Spinal cord (tissue), 10 donors: ENCODE results near the gene ICAM1. TPM values are rescaled to one million over a fixed set of nuclear protein-coding genes. Genes with fewer than 3 reads are reported as not detected.
A peak's percentile ranks its signal among the peaks of the same experiment; 100 is the strongest.

Experiments used
- DNase-seq, 6 donors: peaks; one replicate each; pipeline versions ENCODE4 v3.0.0 to v3.0.0-alpha.2; 2013 to 2015; ENCODE audit warnings: low spot score in 6 of 6, low read depth in 4 of 6
- H3K27ac ChIP-seq: one replicate; pipeline ENCODE4 v1.5.1; 2013; ENCODE audit warnings: low read depth, low read length, control low read depth
- H3K27me3 ChIP-seq: one replicate; pipeline ENCODE4 v1.6.1; 2013; ENCODE audit warnings: low read length; ENCODE audit not compliant: control insufficient read depth, insufficient read depth
- H3K36me3 ChIP-seq: one replicate; pipeline ENCODE4 v1.6.1; 2013; ENCODE audit warnings: low read length; ENCODE audit not compliant: control insufficient read depth, insufficient read depth
- H3K4me1 ChIP-seq: one replicate; pipeline ENCODE4 v1.6.1; 2013; ENCODE audit warnings: low read length; ENCODE audit not compliant: control insufficient read depth, insufficient read depth
- H3K4me3 ChIP-seq: one replicate; pipeline ENCODE4 v1.5.1; 2013; ENCODE audit warnings: low read depth, low read length, control low read depth
- H3K9me3 ChIP-seq: one replicate; pipeline ENCODE4 v1.6.1; 2013; ENCODE audit warnings: low read length; ENCODE audit not compliant: control insufficient read depth, insufficient read depth
- WGBS: methylation state at CpG from one replicate; pipeline ENCODE4 v1.1.5; 2013; ENCODE audit warnings: missing lambda C conversion rate; ENCODE audit not compliant: insufficient coverage; 5-methylcytosine and 5-hydroxymethylcytosine counted together
- polyA plus RNA-seq, 2 donors: library from polyadenylated mRNA; unstranded; fragments of 120-200 nt; gene quantifications; one replicate each; pipeline ENCODE4 v1.2.1, GENCODE V29; 2013; ENCODE audit not compliant: insufficient read length in 2 of 2
- small RNA-seq: library from RNA; depleted of rRNA; stranded (forward); fragments of <200 nt; gene quantifications from one replicate; pipeline ENCODE3, GENCODE V24; 2014; ENCODE audit warnings: low replicate concordance
- total RNA-seq, 2 donors: library from RNA; depleted of rRNA in 1 of 2; stranded (reverse); fragments of 120-200 nt in 1 of 2; fragments of >200 nt in 1 of 2; gene quantifications; one replicate each; pipeline versions ENCODE4 v1.2.3 to v1.2.4, GENCODE V29; 2013 to 2014
- donor health status: healthy.

ICAM1 gene
- total and polyA plus RNA-seq, 4 donors, result 2.5 to 10.4 (median 4.3) TPM

GRCh38 chr19:10333758-10334587, 63.1 kb downstream of the ICAM1 start:
- Histone ChIP-seq H3K9me3 (no peaks in the 10 kb centered on the region), H3K4me1 (peaks cover 38% of the 10 kb centered on the region), H3K36me3 (peaks cover 24% of the 10 kb centered on the region), H3K4me3 (peak overlapping the region; percentile 99), H3K27ac (peak overlapping the region; percentile 99), H3K27me3 (no peaks in the 10 kb centered on the region)
- WGBS, result 5% methylated on average over 43 of the region's 44 CpGs
- no peak for DNase-seq

- H3K4me3 ChIP-seq, result peak overlapping the region; percentile 99
- H3K4me1 ChIP-seq, result peaks cover 38% of the 10 kb centered on the region
- no peaks in the 10 kb centered on the region for H3K9me3 ChIP-seq
- peak overlapping the region; percentile 67 for H3K27ac ChIP-seq
- peaks cover 19% of the 10 kb centered on the region for H3K36me3 ChIP-seq
- peak in 4 of 6 donors; percentile 35 to 88 (median 62) for DNase-seq
- 3% methylated on average over 59 of the region's 59 CpGs for WGBS
- no peaks in the 10 kb centered on the region for H3K27me3 ChIP-seq
Measured at GRCh38 chr19:10334588-10335351, 63.9 kb downstream of the ICAM1 start.

GRCh38 chr19:10335352-10335985, 64.5 kb downstream of the ICAM1 start:
- Histone ChIP-seq H3K27ac (peak overlapping the region; percentile 15), H3K4me3 (no peak overlapping the region), H3K9me3 (no peaks in the 10 kb centered on the region), H3K27me3 (no peaks in the 10 kb centered on the region), H3K36me3 (peaks cover 12% of the 10 kb centered on the region), H3K4me1 (peaks cover 38% of the 10 kb centered on the region)
- 46% methylated on average over 23 of the region's 26 CpGs for WGBS
- DNase-seq, result no peak

Small RNA genes lying within 50 kb of the gene (small RNA-seq; reads per million reads assigned to genes)
- gene AC011511.1, result not detected
- not detected for gene AC011511.4
- not detected for gene MIR4322

Other genes with a start within 250 kb of the ICAM1 start
- 10 to 100 TPM; 13.1 to 35.3 TPM for gene SHFL, start 184.8 kb upstream of the ICAM1 start, total RNA-seq
- gene SHFL, start 184.8 kb upstream of the ICAM1 start, polyA plus RNA-seq, result 10 to 100 TPM; 35.1 to 45.9 TPM
- under 1 TPM; 0.30 to 0.72 TPM for gene ANGPTL6, start 168.4 kb upstream of the ICAM1 start, total RNA-seq
- under 1 TPM; 0.62 to 0.72 TPM for gene ANGPTL6, start 168.4 kb upstream of the ICAM1 start, polyA plus RNA-seq
- gene PPAN, start 164.8 kb upstream of the ICAM1 start, total RNA-seq, result 10 to 100 TPM; 16.0 to 23.9 TPM
- 10 to 100 TPM; 33.1 to 43.3 TPM for gene PPAN, start 164.8 kb upstream of the ICAM1 start, polyA plus RNA-seq
- 1 to 10 TPM; 2.8 to 4.6 TPM for gene P2RY11, start 159.4 kb upstream of the ICAM1 start, total RNA-seq
- 10 to 100 TPM; 19.6 to 25.2 TPM for gene P2RY11, start 159.4 kb upstream of the ICAM1 start, polyA plus RNA-seq
- gene EIF3G, start 151.2 kb upstream of the ICAM1 start, total RNA-seq, result 100 to 1,000 TPM; 104 to 198 TPM
- 100 to 1,000 TPM; 149 to 174 TPM for gene EIF3G, start 151.2 kb upstream of the ICAM1 start, polyA plus RNA-seq
- gene DNMT1, start 76.2 kb upstream of the ICAM1 start, total RNA-seq, result 10 to 100 TPM; 30.3 to 39.9 TPM
- 100 to 1,000 TPM in 1 of 2 donors, 10 to 100 TPM in 1; 96.7 to 114 TPM for gene DNMT1, start 76.2 kb upstream of the ICAM1 start, polyA plus RNA-seq
- 1 to 10 TPM; 4.4 to 8.2 TPM for gene S1PR2, start 39.8 kb upstream of the ICAM1 start, total RNA-seq
- 1 to 10 TPM; 4.9 to 6.9 TPM for gene S1PR2, start 39.8 kb upstream of the ICAM1 start, polyA plus RNA-seq
- gene MRPL4, start 18.9 kb upstream of the ICAM1 start, total RNA-seq, result 10 to 100 TPM; 13.7 to 35.5 TPM
- gene MRPL4, start 18.9 kb upstream of the ICAM1 start, polyA plus RNA-seq, result 10 to 100 TPM; 56.2 to 59.7 TPM
- 1 to 10 TPM; 1.1 to 1.8 TPM for gene ICAM4, start 15.8 kb downstream of the ICAM1 start, total RNA-seq
- gene ICAM4, start 15.8 kb downstream of the ICAM1 start, polyA plus RNA-seq, result under 1 TPM in 1 of 2 donors, not detected in 1; 0.42 TPM
- gene ICAM5, start 18.8 kb downstream of the ICAM1 start, total RNA-seq, result 1 to 10 TPM; 1.4 to 1.8 TPM
- gene ICAM5, start 18.8 kb downstream of the ICAM1 start, polyA plus RNA-seq, result 1 to 10 TPM; 3.2 to 3.7 TPM
- gene ZGLP1, start 38.7 kb downstream of the ICAM1 start, total RNA-seq, result 1 to 10 TPM; 1.6 to 9.5 TPM
- gene ZGLP1, start 38.7 kb downstream of the ICAM1 start, polyA plus RNA-seq, result 10 to 100 TPM; 11.0 to 15.7 TPM
- 10 to 100 TPM; 15.0 to 30.4 TPM for gene FDX2, start 44.9 kb downstream of the ICAM1 start, total RNA-seq
- 10 to 100 TPM; 37.3 to 45.3 TPM for gene FDX2, start 44.9 kb downstream of the ICAM1 start, polyA plus RNA-seq
- gene RAVER1, start 62.4 kb downstream of the ICAM1 start, total RNA-seq, result 1 to 10 TPM; 5.4 to 8.7 TPM
- 10 to 100 TPM; 32.5 to 42.3 TPM for gene RAVER1, start 62.4 kb downstream of the ICAM1 start, polyA plus RNA-seq
- 1 to 10 TPM; 5.5 to 8.7 TPM for gene ICAM3, start 68.5 kb downstream of the ICAM1 start, total RNA-seq
- gene ICAM3, start 68.5 kb downstream of the ICAM1 start, polyA plus RNA-seq, result 1 to 10 TPM; 3.8 to 4.4 TPM
- gene TYK2, start 109.5 kb downstream of the ICAM1 start, total RNA-seq, result 10 to 100 TPM; 44.5 to 94.4 TPM
- 100 to 1,000 TPM; 108 to 153 TPM for gene TYK2, start 109.5 kb downstream of the ICAM1 start, polyA plus RNA-seq
- gene CDC37, start 132.4 kb downstream of the ICAM1 start, total RNA-seq, result 100 to 1,000 TPM in 1 of 2 donors, 10 to 100 TPM in 1; 47.4 to 164 TPM
- gene CDC37, start 132.4 kb downstream of the ICAM1 start, polyA plus RNA-seq, result 100 to 1,000 TPM; 151 to 191 TPM
- gene PDE4A, start 149.4 kb downstream of the ICAM1 start, total RNA-seq, result 10 to 100 TPM in 1 of 2 donors, 1 to 10 TPM in 1; 4.2 to 10.8 TPM
- gene PDE4A, start 149.4 kb downstream of the ICAM1 start, polyA plus RNA-seq, result 10 to 100 TPM; 25.7 to 28.4 TPM
- 10 to 100 TPM; 40.5 to 60.1 TPM for gene KEAP1, start 232.2 kb downstream of the ICAM1 start, total RNA-seq
- 10 to 100 TPM; 76.7 to 93.6 TPM for gene KEAP1, start 232.2 kb downstream of the ICAM1 start, polyA plus RNA-seq
- gene S1PR5, start 246.3 kb downstream of the ICAM1 start, total RNA-seq, result 1 to 10 TPM; 1.3 to 3.8 TPM
- 1 to 10 TPM; 1.1 to 1.6 TPM for gene S1PR5, start 246.3 kb downstream of the ICAM1 start, polyA plus RNA-seq